Panc1 (cell line): ENCODE measurements around the gene SAMD4A.

ENCODE experiments used
- POLR2AphosphoS5 ChIP-seq: IDR thresholded peaks from 2 replicates; pipeline ENCODE4 v1.6.1; 2012; ENCODE audit warnings: mild to moderate bottlenecking, low read depth, low read length, moderate library complexity
- TCF7L2 ChIP-seq: IDR thresholded peaks from 2 replicates; pipeline ENCODE4 v1.6.1; 2011; ENCODE audit warnings: mild to moderate bottlenecking, low read depth, low read length, inconsistent platforms

GRCh38 chr14:54761835-54762234 lies 194.9 kb downstream of the SAMD4A start:
- TF ChIP-seq TCF7L2, result no peak
- TF ChIP-seq POLR2AphosphoS5, result no peak
